ENCODE measurements around the gene PIGM.
"Not testable (repeated sequence)": the region's sequence is repeated elsewhere in the genome, so short reads cannot be mapped to it uniquely, and the experiment has no call there.

- not testable (repeated sequence) for TF ChIP-seq CTCF (conservative IDR thresholded peaks at IDR 0.05; ENCODE audit: low read depth in 2 of 2); REST (IDR thresholded peaks at IDR 0.05; ENCODE audit: unreplicated experiment); POLR2AphosphoS5 (IDR thresholded peaks at IDR 0.05; ENCODE audit: low read depth); CREB1 (CRISPR knock-in tag; IDR thresholded peaks at IDR 0.05; ENCODE audit: low read depth); ZNF114 (CRISPR knock-in tag; IDR thresholded peaks at IDR 0.05); EZH2 (IDR thresholded peaks at IDR 0.05; ENCODE audit: low read depth, unreplicated experiment); ETS1 (IDR thresholded peaks at IDR 0.05); ZNF331 (CRISPR knock-in tag; IDR thresholded peaks at IDR 0.05; ENCODE audit: low read depth); JUNB (IDR thresholded peaks at IDR 0.05; ENCODE audit: unreplicated experiment); EZH2phosphoT487 (IDR thresholded peaks at IDR 0.05; ENCODE audit: unreplicated experiment); STAT1 (IDR thresholded peaks at IDR 0.05; ENCODE audit: unreplicated experiment); ZNF462 (CRISPR knock-in tag; IDR thresholded peaks at IDR 0.05); NANOG (IDR thresholded peaks at IDR 0.05; ENCODE audit: borderline replicate concordance)
Observed at GRCh38 chr1:160050182-160050581, 18.4 kb upstream of the PIGM start.

Data from GM23338 (cell line).